HG03108 (cell line): ENCODE measurements around the gene C16orf74.
A peak's percentile ranks its signal among the peaks of the same experiment; 100 is the strongest.

Source experiments
- ATAC-seq: cut with Tn5 transposase; IDR thresholded peaks from one replicate; pipeline ENCODE4 v1.9.1; 2021; ENCODE audit warnings: moderate library complexity; ENCODE audit not compliant: unreplicated experiment

Gene C16orf74

DNA sequence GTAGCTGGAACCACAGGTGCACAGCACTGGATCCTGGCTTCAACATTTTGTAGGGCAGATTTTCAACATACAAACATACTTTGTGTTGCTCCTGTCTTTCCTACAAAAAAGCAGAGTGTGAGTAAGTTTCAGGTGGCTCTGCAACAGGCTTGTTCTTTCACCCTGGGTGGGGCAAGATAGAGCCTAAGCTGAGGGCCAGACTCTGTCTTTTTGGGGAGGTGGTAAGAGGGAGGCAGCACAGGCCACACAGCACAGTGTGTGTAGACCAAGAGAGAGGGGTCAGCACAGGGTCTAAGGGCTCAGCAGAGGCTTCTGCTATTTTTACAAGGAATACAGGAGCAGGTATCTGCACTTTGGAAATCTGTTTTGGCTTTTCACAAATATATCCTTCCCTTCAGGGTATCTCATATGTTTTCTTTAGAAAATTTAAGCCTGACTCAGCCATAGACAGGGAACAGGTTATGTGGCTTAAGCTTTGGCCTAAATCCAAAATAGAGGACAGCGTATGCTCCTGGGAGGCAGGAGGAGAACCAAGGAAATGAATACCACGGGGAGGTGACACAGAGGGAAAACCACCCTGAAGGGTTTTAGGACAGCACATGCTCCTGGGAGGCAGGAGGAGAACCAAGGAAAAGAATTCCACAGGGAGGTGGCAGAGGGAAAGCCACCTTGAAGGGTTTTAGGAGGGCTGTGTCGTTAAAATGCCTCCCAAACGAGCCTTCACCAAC, 26.9 kb upstream of the C16orf74 start:
- ATAC-seq: no peak

DNA sequence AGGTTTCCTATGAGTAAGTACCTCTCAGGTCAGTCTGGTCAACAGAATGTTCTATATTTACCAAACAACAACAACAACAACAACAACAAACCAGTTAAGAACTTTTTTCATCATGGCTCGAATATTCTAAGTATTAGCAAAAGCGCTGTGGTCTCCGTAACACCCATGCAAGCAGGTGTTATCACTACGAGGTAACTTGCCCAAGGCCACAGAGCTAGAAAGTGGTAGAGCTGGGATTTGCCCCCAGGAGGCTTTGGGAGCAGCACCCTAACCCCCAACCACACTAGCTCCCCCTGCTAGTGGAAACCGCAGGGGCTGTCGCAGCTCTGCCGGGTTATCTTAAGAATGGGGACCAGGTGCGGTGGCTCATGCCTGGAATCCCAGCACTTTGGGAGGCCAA, 23.9 kb upstream of the C16orf74 start:
- no peak for ATAC-seq

DNA sequence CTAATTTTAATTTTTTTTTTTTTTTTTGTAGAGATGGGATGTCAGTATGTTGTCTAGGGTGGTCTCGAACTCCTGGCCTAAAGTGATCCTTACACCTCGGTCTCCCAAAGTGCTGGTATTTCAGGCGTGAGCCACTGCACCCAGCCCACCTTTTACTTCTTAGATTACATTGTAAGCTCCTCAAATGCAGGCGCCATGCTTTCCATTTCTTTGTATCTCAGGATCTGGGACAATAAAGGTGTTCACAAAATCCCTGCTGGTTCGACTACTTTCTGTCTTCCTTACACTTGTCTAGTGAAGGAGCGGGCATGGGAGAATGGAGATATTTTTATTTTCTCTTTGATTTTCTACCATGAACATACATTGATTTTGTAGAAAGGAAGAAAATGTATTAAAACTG, 23.2 kb upstream of the C16orf74 start:
- ATAC-seq: no peak

DNA sequence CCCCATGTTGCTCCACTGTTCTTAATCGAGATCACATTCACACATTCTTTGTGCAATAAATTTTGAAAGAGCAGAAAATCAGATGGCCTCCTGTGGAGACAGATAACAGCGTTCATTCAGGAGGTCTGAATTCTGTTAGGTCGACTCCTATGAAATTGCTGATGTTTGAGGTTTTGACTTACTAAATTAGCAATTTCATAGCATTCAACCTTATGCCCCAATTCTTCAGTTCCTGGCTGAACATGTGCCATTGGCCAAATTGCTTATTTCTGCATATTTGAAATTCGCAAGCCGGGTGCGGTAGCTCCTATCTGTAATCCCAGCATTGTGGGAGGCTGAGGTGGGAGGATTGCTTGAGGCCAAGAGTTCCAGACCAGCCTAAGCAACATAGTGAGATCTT, 22.1 kb upstream of the C16orf74 start:
- ATAC-seq: no peak

DNA sequence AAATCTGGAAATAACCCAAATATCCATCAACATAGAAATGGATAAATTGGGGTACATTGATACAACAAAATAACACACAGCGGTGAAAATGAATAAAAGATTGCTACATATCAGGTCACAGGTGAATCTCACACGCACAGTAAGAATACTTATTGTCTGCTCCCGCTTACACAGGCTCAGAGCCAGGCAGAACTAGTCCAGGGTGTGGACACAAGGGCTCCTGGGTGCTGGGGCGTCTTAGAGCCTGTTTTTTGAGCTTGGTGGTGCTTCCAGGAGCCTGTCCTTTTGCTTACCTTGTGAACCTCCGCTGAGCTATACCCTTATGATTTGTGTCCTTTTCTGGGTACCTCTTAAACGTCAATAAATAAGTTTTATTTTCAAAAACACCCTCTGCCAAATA, 19.8 kb upstream of the C16orf74 start:
- ATAC-seq: no peak

DNA sequence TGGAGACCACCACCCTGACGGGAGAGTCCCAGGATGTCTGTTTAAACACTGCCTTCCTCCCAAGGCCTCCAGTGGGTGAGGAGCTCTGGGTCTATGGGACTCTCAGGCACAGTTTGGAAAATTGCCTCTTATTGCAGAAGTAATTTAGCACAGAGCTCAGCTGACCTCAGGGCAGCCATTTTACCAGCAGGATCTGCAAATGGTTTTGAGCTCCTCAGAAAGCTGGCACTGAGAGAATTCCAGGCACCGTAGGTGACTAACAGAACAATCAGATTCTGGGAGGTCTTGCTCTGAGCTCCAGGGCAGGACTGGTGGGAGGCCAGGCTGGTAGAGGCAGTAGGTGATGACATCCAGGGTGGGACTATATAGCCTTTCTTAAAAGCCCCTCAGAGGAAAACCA, 17.3 kb upstream of the C16orf74 start:
- no peak for ATAC-seq

DNA sequence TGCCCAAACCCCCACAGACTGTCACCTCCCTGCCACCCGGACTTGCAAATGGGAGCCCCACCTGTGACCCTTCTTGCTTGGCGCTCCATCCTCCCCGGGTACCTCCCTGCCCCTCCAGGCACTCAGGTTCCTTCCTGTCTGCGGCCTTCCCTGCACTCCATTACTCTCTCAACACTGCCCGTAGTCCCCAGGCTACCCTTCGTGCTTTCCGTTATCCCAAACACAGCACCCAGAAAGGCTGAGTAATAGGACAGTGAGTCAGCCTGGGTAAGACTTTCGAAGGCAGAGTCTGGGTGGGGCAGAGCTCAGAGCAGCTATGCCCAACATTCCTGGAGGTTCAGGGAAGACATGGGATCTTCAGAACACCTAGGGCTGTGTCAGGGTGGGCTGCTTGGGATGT, 16.6 kb upstream of the C16orf74 start:
- ATAC-seq: no peak

DNA sequence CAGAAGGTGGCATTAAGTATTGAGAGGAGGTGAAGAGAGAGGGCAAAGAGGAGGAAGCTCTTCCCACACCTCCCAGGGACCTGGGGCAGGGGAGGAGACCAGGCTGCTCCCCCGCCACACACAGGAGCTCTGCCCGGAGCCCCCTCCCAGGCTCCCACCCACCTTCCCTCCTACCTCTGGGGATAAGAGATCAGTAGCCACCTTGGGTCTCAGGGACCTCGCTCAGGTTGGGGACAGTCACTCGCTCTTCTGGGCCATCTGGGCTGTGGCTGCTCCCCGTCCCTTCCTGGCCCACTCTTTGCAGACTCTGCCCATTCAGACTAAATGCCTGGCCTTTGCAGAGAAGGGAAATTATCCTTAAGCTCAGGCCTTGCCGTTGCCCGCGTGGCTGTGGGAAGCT, 14.9 kb upstream of the C16orf74 start:
- ATAC-seq: no peak

DNA sequence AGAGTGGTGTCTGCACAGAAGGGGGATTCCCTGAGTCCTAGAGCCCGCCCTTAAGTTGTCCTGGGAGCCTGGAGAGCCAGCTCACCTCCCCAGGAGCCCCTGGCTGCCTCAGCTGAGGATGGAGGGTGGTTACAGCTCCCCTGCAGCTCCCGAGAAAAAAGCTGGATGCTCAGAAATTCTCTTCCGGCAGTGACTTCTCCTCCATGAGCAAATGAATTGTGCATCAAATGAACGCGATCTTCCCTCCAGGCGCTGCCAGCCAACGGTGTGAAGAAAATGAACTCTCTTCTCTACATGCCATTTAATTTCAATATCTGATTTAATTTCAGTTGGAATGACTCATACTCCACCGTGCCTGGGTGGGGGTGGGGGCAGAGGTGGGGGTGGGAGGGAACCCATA, 14.3 kb upstream of the C16orf74 start:
- no peak for ATAC-seq

DNA sequence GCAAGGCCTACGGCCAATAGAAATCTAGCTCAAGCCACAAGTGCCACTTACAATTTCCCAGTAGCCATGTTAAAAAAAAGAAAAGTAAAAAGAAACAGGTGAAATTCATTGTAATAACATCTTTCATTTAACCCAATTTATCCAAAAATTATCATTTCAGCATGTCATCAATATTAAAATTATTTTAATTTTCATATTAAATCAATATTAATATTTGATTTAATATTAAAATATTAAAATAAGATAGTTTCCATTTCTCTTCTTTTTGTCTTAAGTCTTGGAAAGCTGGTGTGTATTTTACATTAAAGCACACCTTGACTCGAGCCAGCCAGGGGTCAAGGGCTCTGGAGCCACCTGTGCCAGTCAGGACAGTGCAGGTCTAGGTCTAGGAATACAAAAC, 12.7 kb upstream of the C16orf74 start:
- ATAC-seq: no peak

DNA sequence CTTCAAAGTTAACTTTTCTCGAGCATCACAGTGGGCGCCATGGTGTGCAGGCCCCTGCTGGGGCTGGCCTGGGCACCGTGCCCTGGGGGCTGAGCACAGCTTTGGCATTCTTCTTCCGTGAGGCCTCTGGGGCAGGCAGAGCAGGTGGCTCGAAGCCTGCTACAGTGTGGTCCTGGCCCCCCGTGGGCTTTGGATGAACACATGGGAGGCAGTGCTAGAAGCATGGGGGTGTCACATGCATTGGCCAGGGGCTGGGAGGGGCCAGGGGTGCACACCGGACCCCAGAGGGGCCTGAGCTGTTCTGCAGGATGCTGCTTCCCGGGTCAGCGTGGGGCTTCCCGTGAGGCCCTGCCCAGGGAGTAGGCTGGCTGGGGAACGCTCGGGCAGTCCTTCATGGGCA, 12.1 kb upstream of the C16orf74 start:
- ATAC-seq: no peak

DNA sequence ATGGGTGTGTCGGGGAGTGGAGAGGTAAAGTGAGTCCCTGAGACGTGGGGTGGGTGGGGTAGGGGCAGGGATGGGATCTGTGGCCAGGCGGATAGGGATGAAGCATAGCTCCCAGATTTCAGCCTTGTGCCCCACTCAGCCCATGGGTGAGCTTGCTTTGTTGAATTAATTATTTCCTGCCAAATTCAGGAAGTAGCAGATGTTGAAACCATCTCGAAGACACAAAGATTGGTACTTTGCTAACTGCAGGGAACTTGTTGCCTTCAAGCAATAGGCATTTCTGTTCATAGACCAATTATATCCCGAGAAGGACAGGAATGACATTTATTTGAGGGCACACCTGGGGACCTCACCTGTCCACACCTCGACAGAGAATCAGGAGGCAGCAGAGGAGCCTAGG, 11.0 kb upstream of the C16orf74 start:
- ATAC-seq: no peak

DNA sequence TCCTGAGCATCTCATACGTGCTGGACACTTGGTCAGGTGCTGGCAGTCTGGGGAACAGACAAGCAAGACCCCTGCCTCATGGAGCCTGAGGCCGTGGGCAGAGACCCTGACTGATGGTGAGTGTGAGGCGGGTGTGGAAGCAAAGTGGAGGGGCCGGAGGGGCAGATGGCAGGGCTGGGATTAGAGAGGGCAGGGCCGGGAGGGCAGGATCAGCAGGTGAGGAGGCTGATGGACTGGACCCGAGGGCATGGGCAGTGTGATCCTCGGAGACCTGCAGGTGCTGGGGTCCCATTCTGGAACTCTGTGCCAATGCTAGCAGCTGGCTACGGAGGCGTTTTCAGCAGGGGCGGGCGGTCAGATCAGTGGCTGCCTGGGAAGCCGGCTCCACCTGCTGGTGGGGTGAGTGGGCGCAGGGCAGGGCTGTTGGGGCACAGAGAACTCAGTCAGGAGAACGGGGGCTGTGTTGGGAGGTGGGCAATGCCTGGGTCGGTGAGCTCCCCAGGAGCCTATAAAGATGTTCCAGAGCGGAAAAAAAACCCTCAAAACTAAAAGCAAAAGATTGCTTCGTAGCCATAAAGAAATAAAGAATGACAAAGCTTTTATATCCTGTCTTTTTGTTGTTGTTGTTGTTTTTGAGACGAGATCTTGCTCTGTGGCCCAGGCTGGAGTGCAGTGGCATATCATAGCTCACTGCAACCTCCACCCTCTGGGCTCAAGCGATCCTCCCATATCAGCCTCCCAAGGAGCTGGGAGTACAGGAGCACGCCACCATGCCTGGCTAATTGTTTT, 8.9 kb upstream of the C16orf74 start:
- no peak for ATAC-seq

DNA sequence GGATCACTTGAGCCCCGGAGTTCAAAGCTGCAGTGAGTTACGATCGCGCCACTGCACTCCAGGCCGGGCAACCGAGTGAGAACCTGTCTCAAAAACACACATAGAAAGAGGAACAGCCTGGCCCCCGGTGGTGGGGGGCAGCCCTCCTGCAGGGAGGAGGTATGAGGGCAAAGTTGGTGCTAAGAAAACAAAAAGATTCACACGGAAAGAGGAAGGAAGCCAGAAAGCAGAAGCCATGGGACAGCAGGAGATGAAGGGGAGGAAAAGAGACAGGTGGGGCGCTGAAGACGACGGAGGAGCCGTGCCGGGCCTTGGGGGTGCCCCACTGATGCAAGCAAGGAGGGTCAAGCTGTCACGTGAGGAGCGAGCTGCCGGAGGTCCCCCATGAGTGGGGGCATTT, 8.2 kb upstream of the C16orf74 start:
- ATAC-seq: no peak

DNA sequence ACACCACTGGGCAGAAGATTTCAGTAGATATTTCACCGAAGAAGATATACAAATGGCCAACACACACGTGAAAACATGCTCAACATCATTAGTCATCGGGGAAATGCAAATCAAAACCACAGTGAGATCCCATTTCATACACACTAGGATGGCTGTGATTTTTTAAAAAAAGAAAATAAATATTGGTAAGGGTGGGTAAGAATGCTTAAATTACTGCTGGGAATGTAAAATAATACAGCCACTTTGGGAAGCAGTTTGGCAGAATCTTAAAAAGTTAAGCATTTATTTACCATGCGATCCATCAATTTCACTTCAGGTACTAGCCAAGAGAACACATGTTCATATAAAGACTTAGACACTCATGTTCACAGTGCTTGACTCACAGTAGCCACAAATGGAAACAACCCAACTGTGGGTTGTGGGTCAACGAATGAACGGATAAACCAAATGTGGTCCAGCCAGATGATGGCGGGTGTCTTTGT, 6.5 kb upstream of the C16orf74 start:
- ATAC-seq: peak; percentile 25

DNA sequence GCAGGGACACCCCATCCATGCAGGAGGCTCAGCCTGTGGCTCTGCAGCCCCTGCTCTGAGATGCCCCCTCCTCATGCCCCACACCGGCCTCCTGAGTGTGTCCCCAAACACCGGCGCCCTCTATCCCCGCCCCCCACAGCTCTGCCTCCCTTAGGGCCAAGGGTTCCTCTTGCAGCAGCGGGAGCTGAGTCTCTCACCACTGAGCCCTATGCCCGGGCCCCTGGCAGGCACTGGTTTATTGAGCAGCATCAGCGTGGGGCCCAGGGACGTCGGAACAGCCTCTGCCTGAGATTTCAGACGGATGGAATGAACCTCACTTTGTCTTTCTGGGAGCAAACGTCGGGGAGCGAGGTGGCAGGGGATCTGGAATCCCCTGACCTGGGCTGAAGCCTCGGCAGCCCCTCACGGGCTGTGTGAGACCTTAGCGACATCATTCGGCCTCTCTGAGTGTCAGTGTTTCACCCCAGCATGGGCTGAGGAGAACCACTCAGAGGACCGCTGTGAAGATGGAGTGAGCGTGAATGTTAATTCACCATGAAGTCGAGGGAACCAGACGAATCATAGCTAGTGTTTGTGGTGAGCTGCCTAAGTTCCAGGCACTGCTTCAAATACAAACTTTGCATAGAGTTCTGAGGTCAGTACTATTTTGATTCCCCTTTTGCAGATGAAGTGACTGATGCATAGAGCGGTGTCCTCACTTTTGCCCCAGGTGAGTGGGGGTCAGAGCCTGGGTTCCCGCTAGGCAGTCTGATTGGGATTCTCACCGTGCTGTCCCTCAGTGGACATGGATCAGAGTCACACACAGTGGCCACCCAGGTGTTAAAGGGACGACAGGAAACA, 5.3 kb upstream of the C16orf74 start:
- ATAC-seq: peak; percentile 34

DNA sequence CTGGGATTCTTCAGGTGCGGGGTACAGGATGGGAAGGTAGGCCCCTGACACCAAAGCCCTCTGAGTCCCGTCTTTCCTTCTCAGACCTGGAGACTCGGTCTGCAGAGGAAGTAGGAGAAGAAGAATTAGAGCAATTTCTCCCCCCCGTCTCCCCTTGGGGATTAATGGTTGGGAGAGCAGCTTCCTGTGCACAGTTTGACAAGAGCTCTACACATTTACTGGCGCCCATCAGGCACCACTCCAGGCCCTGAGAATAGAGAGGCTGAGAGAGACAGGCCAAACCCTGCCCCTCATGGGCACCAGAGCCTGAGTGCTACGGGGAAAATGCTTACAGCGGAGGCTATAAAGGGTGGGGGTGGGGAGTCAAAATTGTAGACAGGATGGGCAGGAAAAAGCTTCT, 3.5 kb upstream of the C16orf74 start:
- no peak for ATAC-seq

DNA sequence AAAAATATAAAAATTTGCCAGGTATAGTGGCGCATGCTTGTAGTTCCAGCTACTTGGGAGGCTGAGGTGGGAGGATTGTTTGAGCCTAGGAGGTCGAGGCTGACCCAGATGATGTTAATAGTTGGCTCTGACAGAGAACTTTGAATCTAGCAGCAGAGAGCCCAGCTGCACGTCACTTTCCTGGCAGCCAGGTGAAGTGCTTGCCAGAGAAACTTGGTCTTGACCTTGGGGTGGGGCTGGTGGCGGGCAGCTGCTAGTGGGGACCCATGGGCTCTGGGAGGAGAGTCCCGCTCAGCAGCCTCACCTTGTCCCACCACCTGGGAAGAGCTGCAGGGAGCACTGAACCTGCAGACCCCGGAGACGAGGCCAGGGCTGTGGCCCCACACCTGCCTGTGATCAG, 3.1 kb upstream of the C16orf74 start:
- ATAC-seq: no peak

DNA sequence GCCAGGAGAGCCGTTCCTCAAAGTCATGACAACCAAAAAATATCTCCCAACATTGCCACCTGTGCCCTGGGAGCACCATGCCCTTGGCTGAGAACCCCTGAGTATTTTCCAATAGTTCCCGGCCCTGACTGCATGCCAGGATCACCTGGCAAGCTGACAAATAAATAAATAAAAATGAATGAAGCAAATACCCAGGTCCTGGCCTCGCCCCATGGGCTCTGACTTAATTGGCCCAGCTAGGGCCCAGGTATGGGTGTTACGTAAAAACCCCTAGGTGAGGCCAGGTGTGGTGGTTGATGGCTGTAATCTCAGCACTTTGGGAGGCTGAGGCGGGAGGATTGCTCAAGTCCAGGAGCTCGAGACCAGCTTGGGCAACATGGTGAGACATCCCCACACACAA, 2.7 kb upstream of the C16orf74 start:
- ATAC-seq: no peak

DNA sequence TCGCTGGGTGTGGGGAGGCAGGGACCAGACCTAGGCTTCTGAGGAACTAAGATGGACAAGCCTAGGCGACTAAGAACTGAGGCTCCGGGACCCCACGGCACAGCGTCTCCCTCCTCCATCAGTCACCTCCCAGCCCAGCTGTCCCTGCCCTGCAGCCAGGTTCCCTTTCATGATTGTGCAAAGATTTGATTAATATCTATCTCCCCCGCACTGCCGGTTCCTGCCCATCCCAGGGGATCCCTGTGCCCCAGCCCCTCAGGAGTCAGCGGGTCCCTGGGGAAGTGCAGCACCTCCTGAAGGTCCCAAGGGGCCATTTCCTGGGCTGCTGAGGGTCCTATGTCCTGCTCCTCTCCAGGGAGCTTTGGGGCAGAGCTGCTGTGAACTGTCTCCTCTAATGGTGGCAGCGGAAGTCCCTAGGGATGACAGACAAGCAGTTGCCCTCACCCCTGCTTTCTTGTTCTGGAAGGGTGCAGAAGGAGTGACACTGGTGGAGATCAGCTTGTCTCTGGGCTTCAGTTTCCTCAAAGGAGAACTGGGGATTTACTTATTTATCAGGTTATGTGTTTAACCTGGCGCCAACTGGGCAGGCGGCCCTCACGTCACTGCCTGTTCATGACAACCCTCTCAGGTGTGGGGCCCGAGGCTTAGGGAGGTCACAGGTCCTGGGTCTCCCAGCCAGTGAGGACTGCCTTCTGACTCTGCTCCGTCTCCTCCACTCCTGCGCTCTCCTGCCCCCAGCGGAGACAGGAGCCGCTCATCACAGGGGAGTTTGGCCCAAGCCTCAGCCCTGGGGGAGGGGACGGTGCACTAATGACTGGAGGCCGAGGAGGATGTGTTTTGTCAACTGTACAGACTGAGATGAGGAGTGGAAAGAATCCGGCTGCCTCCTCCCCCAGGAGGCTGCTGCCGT, 1.9 kb upstream of the C16orf74 start:
- no peak for ATAC-seq
